DOHH2 (cell line): ENCODE results near the gene UNKL.
A peak's percentile ranks its signal among the peaks of the same experiment; 100 is the strongest.

Experiments used
- H3F3A ChIP-seq: fragments of 200-600 bp; sonication (generic), shearing (Covaris generic); 2 replicates; pipeline ENCODE4 v1.6.0; 2016; ENCODE audit warnings: antibody characterized with exemption, mild to moderate bottlenecking; ENCODE audit not compliant: control insufficient read depth, insufficient read depth
- H3K27ac ChIP-seq: fragments of 200-600 bp; sonication (generic); 2 replicates; pipeline ENCODE4 v1.5.1; 2014; ENCODE audit warnings: low read depth, mild to moderate bottlenecking, low read length, moderate library complexity
- H3K27me3 ChIP-seq: fragments of 200-600 bp; sonication (generic); 2 replicates; pipeline ENCODE4 v1.6.1; 2014; ENCODE audit warnings: mild to moderate bottlenecking, low read length, mixed read lengths; ENCODE audit not compliant: control insufficient read depth
- H3K36me3 ChIP-seq: fragments of 200-600 bp; sonication (generic); 2 replicates; pipeline ENCODE4 v1.6.1; 2014; ENCODE audit warnings: mild to moderate bottlenecking, low read length, moderate library complexity, mixed read lengths; ENCODE audit not compliant: control insufficient read depth
- H3K4me1 ChIP-seq: fragments of 200-600 bp; sonication (generic); 2 replicates; pipeline ENCODE4 v1.6.1; 2014; ENCODE audit warnings: mild to moderate bottlenecking, low read length, mixed read lengths; ENCODE audit not compliant: control insufficient read depth
- H3K4me2 ChIP-seq: fragments of 200-600 bp; sonication (generic); 2 replicates; pipeline ENCODE4 v1.6.0; 2014; ENCODE audit warnings: mild to moderate bottlenecking, low read length, moderate library complexity
- H3K4me3 ChIP-seq: fragments of 200-600 bp; sonication (generic); 2 replicates; pipeline ENCODE4 v1.5.1; 2014; ENCODE audit warnings: mild to moderate bottlenecking, low read length, mixed read lengths
- H3K79me2 ChIP-seq: fragments of 200-600 bp; sonication (generic); 2 replicates; pipeline ENCODE4 v1.6.1; 2014; ENCODE audit warnings: mild to moderate bottlenecking, low read length, mixed read lengths; ENCODE audit not compliant: control insufficient read depth
- H3K9me2 ChIP-seq: fragments of 200-600 bp; sonication (generic); replicated peaks from 2 replicates; pipeline ENCODE4 v1.6.1; 2014; ENCODE audit warnings: mild to moderate bottlenecking, low read length, mixed read lengths; ENCODE audit not compliant: control insufficient read depth
- H3K9me3 ChIP-seq: fragments of 200-600 bp; sonication (generic); 2 replicates; pipeline ENCODE4 v1.6.1; 2014; ENCODE audit warnings: antibody characterized with exemption, low read length, mixed read lengths; ENCODE audit not compliant: control insufficient read depth, insufficient read depth
- H4K20me1 ChIP-seq: fragments of 200-600 bp; sonication (generic); 2 replicates; pipeline ENCODE4 v1.6.0; 2014; ENCODE audit warnings: low read depth, mild to moderate bottlenecking, antibody characterized with exemption, low read length, moderate library complexity; ENCODE audit not compliant: control insufficient read depth, insufficient read depth
- EZH2phosphoT487 ChIP-seq: fragments of 200-600 bp; sonication (generic); IDR thresholded peaks from 2 replicates; pipeline ENCODE4 v1.6.1; 2017; ENCODE audit warnings: borderline replicate concordance, mild to moderate bottlenecking, antibody characterized with exemption, low read length, moderate library complexity, mixed read lengths
- TF ChIP-seq, protein P1 (sequence below): fragments of 200-600 bp; sonication (generic); IDR thresholded peaks from one replicate; pipeline ENCODE4 v1.5.1; 2014; ENCODE audit warnings: antibody characterized with exemption, mild to moderate bottlenecking, low read depth, low read length; ENCODE audit not compliant: poor library complexity, severe bottlenecking

The UNKL gene

DNA sequence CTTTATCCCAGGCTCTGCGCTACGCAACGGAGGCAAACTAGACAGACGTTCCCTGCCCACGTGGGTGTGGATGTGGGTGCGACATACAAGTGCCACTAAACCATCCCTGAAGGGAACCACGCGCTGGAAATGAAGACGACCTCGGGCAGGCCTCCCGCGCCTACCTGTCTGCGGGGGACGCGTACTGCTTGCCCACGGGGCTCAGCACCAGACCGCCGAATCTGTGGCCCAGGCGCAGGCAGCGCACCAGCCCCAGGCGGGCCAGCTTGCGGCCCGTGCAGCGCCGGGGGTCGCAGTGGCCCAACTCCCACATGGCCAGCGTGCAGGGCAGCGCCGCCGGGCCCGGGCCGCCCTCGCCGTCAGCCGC is 63.3 kb downstream of the UNKL start:
- H3K4me1 ChIP-seq, result peaks cover 13% of the 10 kb centered on the region
- H3F3A ChIP-seq, result no peaks in the 10 kb centered on the region
- H3K4me3 ChIP-seq, result peak overlapping the region; percentile 84
- H3K27me3 ChIP-seq, result no peaks in the 10 kb centered on the region
- no peaks in the 10 kb centered on the region for H3K9me3 ChIP-seq
- H3K9me2 ChIP-seq, result no peaks in the 10 kb centered on the region
- no peaks in the 10 kb centered on the region for H4K20me1 ChIP-seq
- peak overlapping the region; percentile 99 for H3K4me2 ChIP-seq
- TF ChIP-seq, protein P1, sequence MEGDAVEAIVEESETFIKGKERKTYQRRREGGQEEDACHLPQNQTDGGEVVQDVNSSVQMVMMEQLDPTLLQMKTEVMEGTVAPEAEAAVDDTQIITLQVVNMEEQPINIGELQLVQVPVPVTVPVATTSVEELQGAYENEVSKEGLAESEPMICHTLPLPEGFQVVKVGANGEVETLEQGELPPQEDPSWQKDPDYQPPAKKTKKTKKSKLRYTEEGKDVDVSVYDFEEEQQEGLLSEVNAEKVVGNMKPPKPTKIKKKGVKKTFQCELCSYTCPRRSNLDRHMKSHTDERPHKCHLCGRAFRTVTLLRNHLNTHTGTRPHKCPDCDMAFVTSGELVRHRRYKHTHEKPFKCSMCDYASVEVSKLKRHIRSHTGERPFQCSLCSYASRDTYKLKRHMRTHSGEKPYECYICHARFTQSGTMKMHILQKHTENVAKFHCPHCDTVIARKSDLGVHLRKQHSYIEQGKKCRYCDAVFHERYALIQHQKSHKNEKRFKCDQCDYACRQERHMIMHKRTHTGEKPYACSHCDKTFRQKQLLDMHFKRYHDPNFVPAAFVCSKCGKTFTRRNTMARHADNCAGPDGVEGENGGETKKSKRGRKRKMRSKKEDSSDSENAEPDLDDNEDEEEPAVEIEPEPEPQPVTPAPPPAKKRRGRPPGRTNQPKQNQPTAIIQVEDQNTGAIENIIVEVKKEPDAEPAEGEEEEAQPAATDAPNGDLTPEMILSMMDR, result no peak
- TF ChIP-seq EZH2phosphoT487, result no peak
- peaks cover 13% of the 10 kb centered on the region; the same call in 1 of the 2 replicates for H3K36me3 ChIP-seq
- no peak overlapping the region for H3K27ac ChIP-seq
- peaks cover 55% of the 10 kb centered on the region for H3K79me2 ChIP-seq

DNA sequence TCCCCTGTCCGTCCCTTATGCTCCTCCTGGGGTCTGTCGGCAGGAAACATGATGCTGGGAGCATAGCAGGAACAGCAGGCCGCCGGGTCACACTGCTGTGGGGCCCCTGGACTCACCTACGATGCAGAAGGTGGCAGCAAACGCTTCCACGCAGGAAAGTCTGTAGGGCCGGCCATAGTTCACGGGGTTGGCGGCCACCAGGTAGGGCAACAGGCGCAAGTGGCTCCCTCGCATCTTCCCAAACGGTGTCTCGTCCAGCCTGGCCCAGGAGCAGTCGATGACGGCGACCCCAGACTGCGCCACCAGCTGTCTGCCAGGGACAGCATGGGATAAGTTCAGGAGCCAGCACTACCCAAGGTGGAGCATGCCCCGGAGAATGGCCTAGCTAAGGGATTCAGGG is 63.8 kb downstream of the UNKL start:
- Histone ChIP-seq H3K4me3 (peak overlapping the region; percentile 84), H4K20me1 (no peaks in the 10 kb centered on the region), H3K27me3 (no peaks in the 10 kb centered on the region), H3F3A (no peaks in the 10 kb centered on the region), H3K9me3 (no peaks in the 10 kb centered on the region), H3K9me2 (no peaks in the 10 kb centered on the region), H3K4me2 (peak overlapping the region; percentile 99), H3K36me3 (peaks cover 13% of the 10 kb centered on the region; the same call in 1 of the 2 replicates), H3K27ac (no peak overlapping the region), H3K4me1 (peaks cover 13% of the 10 kb centered on the region), H3K79me2 (peaks cover 50% of the 10 kb centered on the region)
- TF ChIP-seq, protein P1, result no peak
- TF ChIP-seq EZH2phosphoT487, result no peak

DNA sequence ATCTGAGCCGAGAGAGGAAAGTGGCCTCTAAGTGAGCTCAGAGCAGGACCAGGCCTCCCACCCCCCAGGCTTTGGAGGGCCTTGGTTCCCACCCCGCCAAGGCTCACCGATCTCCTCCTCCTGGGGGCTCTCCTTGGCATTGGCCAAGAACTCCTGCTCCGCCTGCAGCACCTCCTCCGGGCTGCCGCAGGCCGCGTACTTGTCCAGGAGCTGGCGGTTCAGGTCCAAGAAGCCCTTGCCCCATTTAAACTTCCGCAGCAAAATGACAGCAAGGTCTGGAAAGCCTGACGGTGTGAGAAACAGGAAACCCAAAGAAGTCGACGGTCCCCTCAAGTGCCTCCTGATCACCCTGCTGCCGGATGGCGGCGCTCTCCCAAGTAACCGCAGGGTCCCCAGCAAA is 64.6 kb downstream of the UNKL start:
- no peaks in the 10 kb centered on the region for H4K20me1 ChIP-seq
- H3K36me3 ChIP-seq, result peaks cover 13% of the 10 kb centered on the region; the same call in 1 of the 2 replicates
- no peak overlapping the region for H3K4me2 ChIP-seq
- H3K9me3 ChIP-seq, result no peaks in the 10 kb centered on the region
- H3F3A ChIP-seq, result no peaks in the 10 kb centered on the region
- no peaks in the 10 kb centered on the region for H3K27me3 ChIP-seq
- no peak overlapping the region for H3K4me3 ChIP-seq
- no peak overlapping the region for H3K27ac ChIP-seq
- peaks cover 13% of the 10 kb centered on the region for H3K4me1 ChIP-seq
- H3K79me2 ChIP-seq, result peaks cover 42% of the 10 kb centered on the region
- no peak for TF ChIP-seq EZH2phosphoT487
- TF ChIP-seq, protein P1, result no peak
- H3K9me2 ChIP-seq, result no peaks in the 10 kb centered on the region
